OCI-LY3 (cell line): ENCODE results near the gene LMAN2.
A peak's percentile ranks its signal among the peaks of the same experiment; 100 is the strongest.

Experiments used
- H2AFZ ChIP-seq: fragments of 200-600, 300-600 bp; shearing (Covaris generic); 2 replicates; pipeline ENCODE4 v1.6.0; 2014; ENCODE audit warnings: antibody characterized with exemption, low read depth, low read length
- H3K27ac ChIP-seq: fragments of 200-600, 300-600 bp; sonication (generic); 2 replicates; pipeline ENCODE4 v1.5.1; 2014; ENCODE audit warnings: mild to moderate bottlenecking, low read length, moderate library complexity, mixed read lengths
- H3K27me3 ChIP-seq: fragments of 200-600, 300-600 bp; sonication (generic); 2 replicates; pipeline ENCODE4 v1.6.1; 2014; ENCODE audit warnings: low read depth, low read length, mixed read lengths
- H3K36me3 ChIP-seq: fragments of 200-600, 300-600 bp; sonication (generic); replicated peaks from 2 replicates; pipeline ENCODE3; 2014; ENCODE audit warnings: low read depth, low read length, mixed read lengths
- H3K4me1 ChIP-seq: fragments of 300-600, 200-600 bp; sonication (generic); 2 replicates; pipeline ENCODE4 v1.6.1; 2014; ENCODE audit warnings: low read length, mixed read lengths
- H3K4me2 ChIP-seq: fragments of 200-600, 300-600 bp; sonication (generic); 2 replicates; pipeline ENCODE4 v1.6.1; 2014; ENCODE audit warnings: low read length, mixed read lengths
- H3K4me3 ChIP-seq: fragments of 300-600, 200-600 bp; sonication (generic); 2 replicates; pipeline ENCODE4 v1.5.1; 2014; ENCODE audit warnings: antibody characterized with exemption, mild to moderate bottlenecking, low read length, moderate library complexity
- H3K79me2 ChIP-seq: fragments of 300-600, 200-600 bp; shearing (Covaris generic); 2 replicates; pipeline ENCODE4 v1.6.1; 2014; ENCODE audit warnings: mild to moderate bottlenecking, low read length, mixed read lengths
- H3K9ac ChIP-seq: fragments of 300-600, 200-600 bp; shearing (Covaris generic); 2 replicates; pipeline ENCODE4 v1.6.0; 2014; ENCODE audit warnings: mild to moderate bottlenecking, low read length, moderate library complexity
- H3K9me3 ChIP-seq: fragments of 200-600, 300-600 bp; shearing (Covaris generic); 2 replicates; pipeline ENCODE4 v1.6.1; 2014; ENCODE audit warnings: low read length, mixed read lengths; ENCODE audit not compliant: insufficient read depth
- H4K20me1 ChIP-seq: fragments of 200-600, 300-600 bp; sonication (generic); 2 replicates; pipeline ENCODE4 v1.6.1; 2016; ENCODE audit warnings: low read length, mixed read lengths; ENCODE audit not compliant: insufficient read depth
- EZH2phosphoT487 ChIP-seq: fragments of 200-600 bp; shearing (Covaris generic); IDR thresholded peaks from 2 replicates; pipeline ENCODE4 v1.6.1; 2018; ENCODE audit warnings: antibody characterized with exemption, mixed run types, low read depth
- TF ChIP-seq, protein P1 (sequence below): fragments of 200-600, 300-600 bp; sonication (generic); IDR thresholded peaks from 2 replicates; pipeline ENCODE4 v1.5.1; 2014; ENCODE audit warnings: antibody characterized with exemption, low read length, low read depth

LMAN2 gene

DNA sequence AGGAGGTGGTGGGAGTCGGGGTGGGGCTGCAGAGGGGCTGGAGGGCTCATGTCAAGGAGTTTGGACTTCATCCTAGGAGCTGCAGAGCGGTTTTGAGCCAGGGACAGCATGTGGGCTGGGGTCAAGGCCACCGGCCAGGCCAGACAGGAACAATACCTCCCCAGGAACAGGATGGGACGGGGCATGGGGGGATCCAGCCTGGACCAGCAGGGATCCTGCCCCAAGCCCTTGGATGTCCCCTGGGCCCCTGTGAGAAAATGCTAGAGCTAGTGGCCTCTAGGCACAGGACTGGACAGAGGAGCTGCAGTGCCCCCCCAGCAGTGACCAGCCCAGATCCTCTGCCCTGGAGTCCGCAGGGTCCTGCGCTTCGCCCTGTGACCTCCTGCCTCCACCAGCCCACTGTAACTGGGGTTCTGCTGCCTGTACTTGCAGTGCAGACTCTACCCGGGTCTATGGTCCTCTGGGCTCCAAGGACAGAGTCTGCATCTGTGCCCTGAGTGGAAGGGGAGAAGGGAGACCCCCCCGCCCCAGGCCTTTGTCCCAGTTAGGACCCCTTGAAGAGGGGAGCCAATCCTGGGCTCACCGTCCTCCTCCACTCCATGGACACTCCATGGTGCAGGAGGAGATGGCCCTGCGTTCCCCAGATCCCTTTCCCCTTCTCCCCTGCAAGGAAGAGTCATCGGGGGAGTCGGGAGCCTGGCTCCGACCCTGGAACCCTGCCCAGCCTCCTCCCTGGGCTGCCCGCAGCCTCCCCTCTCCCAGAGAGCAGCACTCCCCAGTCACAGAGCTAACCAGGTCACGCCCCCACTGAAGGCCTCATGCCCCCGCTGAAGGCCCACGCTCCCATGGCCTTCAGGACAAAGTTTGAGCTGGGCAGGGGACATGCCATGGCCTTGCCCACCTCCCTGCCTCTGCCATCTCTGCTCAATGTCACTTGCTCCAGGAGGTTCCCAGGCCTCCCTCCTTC, 36.8 kb downstream of the LMAN2 start:
- H3K9me3 ChIP-seq: no peaks in the 10 kb centered on the region
- H3K36me3 ChIP-seq: no peaks in the 10 kb centered on the region
- H3K27me3 ChIP-seq: no peaks in the 10 kb centered on the region
- no peak overlapping the region for H3K27ac ChIP-seq
- no peak overlapping the region for H3K4me3 ChIP-seq
- no peaks in the 10 kb centered on the region for H3K79me2 ChIP-seq
- H4K20me1 ChIP-seq: peaks cover 15% of the 10 kb centered on the region; the same call in 1 of the 2 replicates
- H3K9ac ChIP-seq: no peak overlapping the region
- peaks cover 18% of the 10 kb centered on the region; the same call in 1 of the 2 replicates for H3K4me1 ChIP-seq
- H2AFZ ChIP-seq: no peak overlapping the region
- H3K4me2 ChIP-seq: no peak overlapping the region
- no peak for TF ChIP-seq EZH2phosphoT487

DNA sequence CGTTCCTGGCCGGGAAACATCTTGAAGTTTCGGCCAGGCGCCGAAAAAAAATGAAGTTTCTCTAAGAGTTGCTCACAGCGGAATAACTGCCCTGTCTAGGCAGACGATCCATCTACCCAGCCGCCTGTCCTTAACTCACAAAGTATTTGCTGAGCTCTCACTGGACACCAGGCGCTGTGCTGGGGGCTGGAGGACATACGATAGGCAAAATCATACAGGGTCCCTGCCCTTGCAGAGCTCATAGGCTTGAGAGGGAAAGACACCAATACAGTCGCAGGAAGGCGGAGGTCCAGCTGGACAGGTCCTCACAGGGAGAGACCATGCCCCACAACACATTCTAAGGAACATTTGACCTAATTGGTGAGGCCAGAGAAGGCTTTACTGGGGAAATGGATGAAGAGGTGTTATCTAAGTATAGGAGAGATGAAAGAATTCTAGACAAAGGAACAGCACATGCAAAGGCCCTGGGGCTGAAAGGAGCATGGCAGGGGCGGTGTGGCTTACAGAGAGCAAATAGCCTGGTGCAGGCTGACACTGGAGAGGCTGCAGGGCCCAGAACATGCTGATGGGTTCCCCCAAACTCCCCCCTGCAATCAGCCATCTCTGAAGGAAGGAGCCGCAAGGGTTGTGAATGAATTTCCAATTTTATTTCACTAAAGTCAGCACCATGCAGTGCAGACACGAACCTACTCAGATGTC, 37.8 kb downstream of the LMAN2 start:
- Histone ChIP-seq H3K4me2 (0 out of 2 replicates have a peak overlapping the region, but pooled peaks have one; percentile 86), H3K4me1 (peaks cover 18% of the 10 kb centered on the region; the same call in 1 of the 2 replicates)

DNA sequence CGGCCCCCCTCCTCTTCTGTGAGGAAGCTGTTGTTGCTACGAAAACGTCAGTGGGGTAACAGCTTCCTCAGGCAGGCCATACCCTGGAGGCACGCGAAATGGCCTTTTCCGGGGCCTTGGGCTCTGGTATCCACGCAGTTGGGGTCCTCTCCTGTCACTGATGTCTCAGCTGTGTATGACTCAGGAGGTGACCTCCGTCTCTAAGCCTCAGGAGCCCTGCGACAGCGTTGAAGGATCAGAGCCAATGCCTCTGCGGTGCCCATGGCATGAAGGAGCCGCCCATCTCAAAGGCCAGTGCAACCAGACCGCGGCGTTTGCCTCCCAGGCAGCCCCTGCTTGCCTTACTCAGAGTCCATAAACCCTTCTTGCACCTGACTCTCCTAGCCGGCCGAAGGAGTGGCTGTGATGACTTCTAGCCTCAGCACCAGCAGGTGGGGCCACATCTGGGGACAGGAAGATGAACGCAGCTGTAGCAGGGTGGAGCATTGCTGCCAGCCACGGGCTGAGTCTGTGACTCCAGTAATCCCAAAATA, 38.8 kb downstream of the LMAN2 start:
- H3K9ac ChIP-seq: peak overlapping the region; percentile 88
- no peak for TF ChIP-seq EZH2phosphoT487
- TF ChIP-seq, protein P1, sequence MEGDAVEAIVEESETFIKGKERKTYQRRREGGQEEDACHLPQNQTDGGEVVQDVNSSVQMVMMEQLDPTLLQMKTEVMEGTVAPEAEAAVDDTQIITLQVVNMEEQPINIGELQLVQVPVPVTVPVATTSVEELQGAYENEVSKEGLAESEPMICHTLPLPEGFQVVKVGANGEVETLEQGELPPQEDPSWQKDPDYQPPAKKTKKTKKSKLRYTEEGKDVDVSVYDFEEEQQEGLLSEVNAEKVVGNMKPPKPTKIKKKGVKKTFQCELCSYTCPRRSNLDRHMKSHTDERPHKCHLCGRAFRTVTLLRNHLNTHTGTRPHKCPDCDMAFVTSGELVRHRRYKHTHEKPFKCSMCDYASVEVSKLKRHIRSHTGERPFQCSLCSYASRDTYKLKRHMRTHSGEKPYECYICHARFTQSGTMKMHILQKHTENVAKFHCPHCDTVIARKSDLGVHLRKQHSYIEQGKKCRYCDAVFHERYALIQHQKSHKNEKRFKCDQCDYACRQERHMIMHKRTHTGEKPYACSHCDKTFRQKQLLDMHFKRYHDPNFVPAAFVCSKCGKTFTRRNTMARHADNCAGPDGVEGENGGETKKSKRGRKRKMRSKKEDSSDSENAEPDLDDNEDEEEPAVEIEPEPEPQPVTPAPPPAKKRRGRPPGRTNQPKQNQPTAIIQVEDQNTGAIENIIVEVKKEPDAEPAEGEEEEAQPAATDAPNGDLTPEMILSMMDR: peak; percentile 45
- no peaks in the 10 kb centered on the region for H3K27me3 ChIP-seq
- H3K79me2 ChIP-seq: no peaks in the 10 kb centered on the region
- H4K20me1 ChIP-seq: peaks cover 11% of the 10 kb centered on the region; the same call in 1 of the 2 replicates
- H3K9me3 ChIP-seq: no peaks in the 10 kb centered on the region
- peak overlapping the region; percentile 68 for H3K27ac ChIP-seq
- peak overlapping the region; percentile 86 for H3K4me2 ChIP-seq
- peak overlapping the region; percentile 86 for H3K4me3 ChIP-seq
- H2AFZ ChIP-seq: peak overlapping the region; percentile 55; the same call in 1 of the 2 replicates
- H3K36me3 ChIP-seq: peaks cover 7% of the 10 kb centered on the region
- H3K4me1 ChIP-seq: peaks cover 16% of the 10 kb centered on the region; the same call in 1 of the 2 replicates

More for the DNA sequence above, 37.8 kb downstream of the LMAN2 start:
- Histone ChIP-seq H3K9ac (no peak overlapping the region), H3K9me3 (no peaks in the 10 kb centered on the region), H3K27me3 (no peaks in the 10 kb centered on the region), H3K79me2 (no peaks in the 10 kb centered on the region), H3K4me3 (peak overlapping the region; percentile 86; the same call in 1 of the 2 replicates), H3K27ac (no peak overlapping the region), H2AFZ (no peak overlapping the region), H3K36me3 (peaks cover 7% of the 10 kb centered on the region), H4K20me1 (peaks cover 15% of the 10 kb centered on the region; the same call in 1 of the 2 replicates)
- no peak for TF ChIP-seq EZH2phosphoT487
- TF ChIP-seq, protein P1: no peak

DNA sequence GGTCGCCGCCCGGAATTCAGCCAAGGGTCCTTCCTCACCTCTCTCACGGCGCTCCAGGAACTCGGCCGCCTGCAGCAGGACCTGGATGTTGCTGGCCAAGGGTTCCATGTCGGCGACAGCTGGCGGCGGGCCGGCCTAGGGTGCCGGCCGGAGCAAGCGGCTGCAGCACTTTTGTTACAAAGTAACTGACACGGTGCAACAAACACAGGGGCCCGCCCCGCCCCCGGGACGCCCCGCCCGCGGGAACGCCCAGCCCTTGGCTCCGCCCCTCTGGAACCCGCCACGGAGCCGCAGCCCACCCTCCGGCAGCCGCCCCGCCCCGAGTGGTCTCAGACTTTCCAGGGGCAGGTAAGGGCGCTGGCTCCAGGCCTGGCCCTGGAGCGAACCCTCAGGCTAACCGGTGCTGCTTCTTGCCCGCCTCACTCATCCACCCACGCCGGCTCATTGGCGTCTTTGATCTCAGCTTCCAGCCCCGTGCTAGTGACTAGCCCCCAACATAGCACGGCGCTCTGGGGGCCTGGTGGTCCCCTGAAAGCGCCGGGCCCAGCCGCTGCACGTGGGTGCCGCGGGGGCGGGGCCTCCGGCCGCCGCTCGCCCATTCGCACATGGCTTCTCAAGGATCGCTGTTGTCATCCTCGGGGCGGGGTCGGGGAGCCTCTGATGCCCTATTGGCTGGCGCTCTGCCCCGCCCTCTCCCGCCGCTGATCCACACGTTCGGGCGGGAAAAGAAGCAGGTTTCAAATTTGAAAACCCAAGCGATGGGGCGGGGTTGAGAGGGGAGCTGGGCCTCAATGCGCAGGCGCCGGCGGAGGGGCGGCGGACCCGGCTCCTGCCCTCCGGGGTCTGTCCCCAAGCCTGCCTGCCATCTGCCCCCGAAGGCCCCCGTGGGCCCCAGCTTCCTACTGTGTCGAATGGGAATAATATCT, 39.5 kb downstream of the LMAN2 start, which contains the start of gene MXD3:
Gene MXD3 (minus strand): TSS at position 176 of the 926 bp plus-strand sequence. CDS start 68 bp downstream, at position 108.
- peak within 1 kb of the TSS; percentile 90 for H3K9ac ChIP-seq
- peak within 1 kb of the TSS; percentile 86 for H3K4me2 ChIP-seq
- H3K4me1 ChIP-seq: peaks cover 19% of the 10 kb centered on the region
- H3K79me2 ChIP-seq: no peaks in the 10 kb centered on the region
- peak within 1 kb of the TSS; percentile 82 for H3K27ac ChIP-seq
- TF ChIP-seq, protein P1: no peak
- no peak for TF ChIP-seq EZH2phosphoT487
- H3K9me3 ChIP-seq: no peaks in the 10 kb centered on the region
- peak within 1 kb of the TSS; percentile 86 for H3K4me3 ChIP-seq
- H4K20me1 ChIP-seq: peaks cover 13% of the 10 kb centered on the region; the same call in 1 of the 2 replicates
- H3K27me3 ChIP-seq: no peaks in the 10 kb centered on the region
- peak within 1 kb of the TSS; percentile 55; the same call in 1 of the 2 replicates for H2AFZ ChIP-seq
- H3K36me3 ChIP-seq: peaks cover 14% of the 10 kb centered on the region
